ENCODE data around the gene BABAM2.
"Not testable (repeated sequence)": the region's sequence is repeated elsewhere in the genome, so short reads cannot be mapped to it uniquely, and the experiment has no call there.

Gene BABAM2

DNA sequence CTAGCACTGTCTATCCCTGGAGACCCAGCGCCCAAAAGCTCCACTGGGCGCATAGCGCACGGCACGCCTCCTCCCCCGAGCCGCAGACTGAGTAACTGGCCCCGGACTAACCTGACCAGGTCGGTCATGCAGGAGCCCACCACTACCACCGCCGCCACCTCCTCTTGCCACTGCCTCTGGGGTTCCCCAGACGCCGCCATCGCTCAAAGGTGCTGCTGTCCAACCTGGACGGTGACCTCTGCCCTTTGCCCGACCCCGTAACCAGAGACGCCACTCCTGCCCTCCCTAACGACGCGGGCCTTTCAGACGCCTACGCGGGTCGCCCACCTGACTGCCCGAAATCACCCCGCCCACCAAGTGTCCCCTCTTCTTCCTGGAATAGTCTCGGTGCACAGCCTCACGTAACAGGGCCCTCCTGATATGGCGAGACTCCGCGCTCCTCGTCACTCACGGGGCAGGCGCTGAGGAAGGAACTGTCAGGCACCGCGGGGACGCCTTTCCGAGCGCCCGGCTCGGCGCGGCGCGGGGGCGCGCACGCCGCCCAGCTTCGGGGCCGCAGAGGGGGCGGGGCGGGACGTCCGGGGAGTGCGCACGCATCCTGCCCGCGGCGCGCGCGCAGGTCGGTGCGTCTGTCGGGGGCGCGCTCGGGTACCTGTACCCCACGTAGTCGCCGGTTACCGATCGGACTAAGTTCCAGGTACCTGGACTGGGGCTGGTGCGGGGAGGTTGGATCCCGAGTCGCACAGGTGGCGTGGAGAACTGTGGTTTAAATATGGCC is at the start of gene BABAM2, which contains the start of gene RBKS:
Gene BABAM2 (plus strand): TSS at position 584 of the 778 bp plus-strand sequence. CDS start 3,828 bp downstream, outside the sequence.
Gene RBKS (minus strand): TSS at position 242 of the 778 bp plus-strand sequence. CDS start 42 bp downstream, at position 200.
- peak; percentile 84 for DNase-seq

DNA sequence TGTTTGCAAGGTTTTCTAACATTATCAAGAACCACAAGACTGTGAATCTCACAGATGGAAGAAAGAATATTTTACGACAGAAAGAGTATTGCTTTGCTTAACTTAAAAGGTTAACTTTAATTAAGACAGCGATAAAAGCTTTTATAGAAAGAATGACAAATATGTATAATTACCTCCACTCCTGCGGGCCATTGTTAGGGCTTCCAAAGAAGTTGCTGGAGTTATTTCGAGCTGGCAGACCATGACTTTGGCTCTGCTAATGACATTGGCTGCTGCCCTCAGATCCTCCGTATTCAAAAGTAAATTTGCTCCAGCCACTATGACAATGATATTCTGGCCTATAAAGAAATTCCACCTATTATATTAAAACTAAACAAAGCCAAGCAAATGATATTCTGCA is 47.6 kb upstream of the BABAM2 start:
- DNase-seq, result no peak

DNA sequence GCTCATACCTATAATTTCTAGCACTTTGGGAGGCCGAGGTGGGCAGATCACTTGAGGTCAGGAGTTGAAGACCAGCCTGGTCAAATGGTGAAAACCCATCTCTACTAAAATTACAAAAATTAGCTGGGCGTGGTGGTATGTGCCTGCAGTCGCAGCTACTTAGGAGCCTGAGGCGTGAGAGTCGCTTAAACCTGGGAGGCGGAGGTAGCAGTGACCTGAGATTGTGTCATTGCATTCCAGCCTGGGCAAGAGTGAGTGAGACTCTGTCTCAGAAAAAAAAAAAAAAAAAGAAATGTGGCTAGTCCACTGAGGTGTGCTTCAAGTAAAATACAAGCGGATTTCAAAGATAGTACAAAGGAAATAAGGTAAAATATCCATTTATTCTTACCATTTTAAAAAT is 46.5 kb upstream of the BABAM2 start:
- no peak for DNase-seq

DNA sequence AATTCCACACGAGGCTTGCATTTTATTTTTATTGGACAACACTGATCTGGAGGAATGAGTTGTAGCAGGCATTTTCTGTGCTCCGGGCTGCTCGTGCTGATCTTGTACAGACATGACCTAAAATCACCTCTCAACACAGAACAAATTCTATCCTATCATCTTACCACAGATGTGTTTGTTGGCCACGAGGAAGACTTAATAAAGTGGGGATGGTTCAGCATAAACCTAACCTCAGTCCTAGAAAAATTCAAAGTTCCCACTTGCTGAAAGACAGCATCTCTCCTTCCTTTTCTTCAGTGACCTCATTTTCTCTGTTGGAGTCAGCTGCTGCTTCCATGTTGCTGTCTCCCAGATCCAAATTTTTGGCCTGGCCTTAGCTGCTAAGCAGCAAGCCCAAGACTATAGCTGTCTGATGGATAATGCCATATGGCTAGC is 45.7 kb upstream of the BABAM2 start:
- DNase-seq, result no peak

DNA sequence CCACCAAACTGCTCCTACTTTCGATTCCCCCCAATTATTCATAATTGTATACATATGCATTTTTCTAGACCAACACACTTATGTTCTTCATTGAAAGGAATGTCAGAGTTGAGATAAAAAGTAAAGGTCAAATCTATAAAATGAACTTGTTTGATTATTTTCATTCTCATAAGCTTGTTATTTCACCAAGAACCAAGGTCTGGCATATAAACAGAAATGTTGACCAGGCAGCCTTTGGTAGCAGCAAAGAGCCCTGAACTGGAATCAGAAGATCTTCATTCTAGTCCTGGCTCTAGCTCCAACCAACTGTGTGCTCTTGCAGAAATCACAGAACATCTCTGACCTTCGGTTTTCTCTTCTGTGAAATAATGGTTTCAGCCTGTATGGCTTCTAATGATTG is 43.2 kb upstream of the BABAM2 start:
- DNase-seq, result no peak

DNA sequence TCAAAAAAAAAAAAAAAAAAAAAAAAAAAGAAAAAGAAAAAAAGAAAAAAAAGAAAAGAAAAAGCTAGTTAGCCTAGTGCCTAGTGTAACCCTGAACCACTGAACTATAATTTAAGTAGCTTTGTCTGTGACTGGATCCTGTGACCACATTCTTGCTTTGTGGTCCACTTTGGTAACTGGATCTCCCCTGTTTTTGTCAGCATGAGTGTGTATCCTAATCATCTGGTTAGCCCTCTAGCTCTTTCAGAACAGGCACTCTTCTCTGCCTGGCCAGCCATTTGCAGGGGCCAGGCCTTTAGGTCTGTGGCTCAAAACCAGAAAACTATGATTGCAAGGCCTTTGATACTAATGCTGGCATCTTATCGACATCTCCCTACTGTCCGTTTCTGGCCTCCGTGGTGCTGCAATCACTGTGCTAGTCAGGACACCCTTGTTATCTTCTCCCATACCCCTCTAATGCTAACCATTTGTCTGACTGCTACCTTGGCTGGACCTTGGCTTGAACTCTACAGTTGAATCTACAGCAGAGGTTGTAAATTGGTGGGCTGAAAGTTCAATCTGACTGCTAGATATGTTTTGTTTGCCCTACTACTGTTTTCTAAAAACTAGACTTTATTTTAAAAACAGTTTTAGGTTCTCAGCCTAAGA is 40.8 kb upstream of the BABAM2 start:
- no peak for DNase-seq

DNA sequence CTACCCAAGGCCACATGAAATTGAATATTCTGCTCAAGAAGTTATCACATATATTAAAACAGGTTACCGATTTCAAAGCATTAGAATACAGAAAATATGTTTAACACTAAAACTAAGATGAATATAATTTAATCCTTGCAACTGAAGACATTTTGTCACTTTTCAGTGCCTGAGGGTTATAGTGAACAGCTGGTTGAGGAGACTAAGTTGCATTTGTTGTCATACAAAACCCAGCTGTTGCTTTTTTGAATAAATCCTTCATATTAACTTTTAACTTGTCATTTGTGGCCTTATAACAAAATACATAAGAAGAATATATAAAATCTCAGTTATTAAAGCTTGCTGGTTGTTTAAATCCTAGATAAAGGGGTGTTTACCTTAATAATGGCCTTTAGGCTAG is 37.8 kb upstream of the BABAM2 start:
- no peak for DNase-seq

DNA sequence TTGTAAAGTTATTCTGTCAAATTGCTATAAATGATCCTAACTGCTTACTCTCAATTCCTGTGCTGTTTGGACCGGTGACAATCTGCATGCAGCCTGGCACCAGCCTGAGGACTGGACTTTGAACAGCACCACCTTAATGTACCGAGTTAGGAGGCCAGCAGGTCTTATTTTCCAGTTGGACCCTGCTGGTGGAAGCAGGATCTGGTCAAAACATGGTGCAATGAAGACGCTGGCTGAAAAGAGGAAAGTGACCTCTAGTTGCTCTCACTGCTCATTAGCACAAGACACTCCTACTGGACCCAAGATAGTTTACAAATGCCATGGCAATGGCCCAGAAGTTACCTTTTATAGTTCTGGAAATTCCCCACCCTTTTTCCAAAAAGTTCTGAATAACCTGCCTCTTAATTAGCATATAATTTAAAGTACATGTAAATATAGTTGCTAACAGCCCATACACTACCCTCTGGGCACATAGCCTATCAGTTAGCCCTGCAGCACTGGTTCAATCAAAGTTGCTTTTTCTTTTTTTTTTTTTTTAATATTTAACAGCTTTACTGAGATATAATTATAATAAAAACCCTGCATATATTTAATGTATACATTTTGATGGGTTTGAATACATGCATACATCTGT is 36.2 kb upstream of the BABAM2 start:
- DNase-seq, result no peak

DNA sequence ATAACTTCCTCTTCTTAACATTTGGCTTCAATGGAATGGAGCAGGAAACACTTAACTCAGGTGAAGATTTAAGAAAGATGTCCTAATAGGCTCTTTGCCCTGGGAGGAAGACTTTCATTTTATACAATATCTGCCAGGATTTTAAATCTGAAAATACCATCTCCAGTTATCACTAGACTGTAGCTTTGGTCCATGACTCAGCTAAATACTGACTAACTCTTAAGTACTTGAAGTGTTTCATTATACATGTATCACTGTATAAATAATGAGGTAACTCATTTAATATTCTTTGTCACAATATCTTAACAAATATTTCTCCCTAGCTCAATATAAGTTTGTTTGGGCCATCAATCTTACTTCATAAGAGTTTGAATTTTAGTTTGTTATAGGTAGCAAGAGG is 35.1 kb upstream of the BABAM2 start:
- no peak for DNase-seq

DNA sequence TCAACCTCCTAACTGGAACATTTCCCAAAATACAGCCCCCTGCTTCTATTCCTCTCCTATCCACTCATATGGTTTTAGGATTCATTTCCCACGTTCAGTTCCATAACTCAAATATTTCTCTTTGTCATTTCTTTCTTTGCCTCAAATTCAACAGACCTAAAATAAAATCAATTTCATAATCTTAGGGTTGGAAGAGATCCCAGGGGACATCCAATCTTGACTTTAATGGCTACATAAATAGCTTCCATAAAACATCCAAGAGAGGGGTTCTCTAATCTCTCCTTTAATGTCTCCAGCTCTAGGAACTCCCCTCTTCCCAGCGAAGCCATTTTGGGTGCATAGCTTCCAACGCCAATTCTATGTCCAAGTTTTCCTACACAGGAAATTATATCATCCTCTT is 34.1 kb upstream of the BABAM2 start:
- DNase-seq, result no peak

DNA sequence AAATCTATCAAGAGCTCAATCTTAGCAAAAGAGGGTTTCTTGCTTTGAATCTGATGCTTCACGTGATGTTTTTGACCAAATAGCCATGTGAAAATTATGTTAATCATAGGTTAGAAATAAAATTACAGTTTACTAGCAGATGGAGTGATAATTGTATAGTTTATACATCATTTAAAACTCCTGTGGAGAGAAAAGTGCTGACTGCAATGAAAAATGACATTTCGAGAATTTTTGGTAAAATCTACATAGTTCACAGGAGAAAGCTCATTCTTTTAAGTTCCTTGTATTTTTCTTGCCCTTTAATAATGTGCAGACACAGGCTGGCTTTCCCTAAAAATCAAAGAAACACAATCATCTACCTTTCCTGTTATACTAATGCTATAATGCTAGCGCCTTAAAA is 33.6 kb upstream of the BABAM2 start:
- no peak for DNase-seq

DNA sequence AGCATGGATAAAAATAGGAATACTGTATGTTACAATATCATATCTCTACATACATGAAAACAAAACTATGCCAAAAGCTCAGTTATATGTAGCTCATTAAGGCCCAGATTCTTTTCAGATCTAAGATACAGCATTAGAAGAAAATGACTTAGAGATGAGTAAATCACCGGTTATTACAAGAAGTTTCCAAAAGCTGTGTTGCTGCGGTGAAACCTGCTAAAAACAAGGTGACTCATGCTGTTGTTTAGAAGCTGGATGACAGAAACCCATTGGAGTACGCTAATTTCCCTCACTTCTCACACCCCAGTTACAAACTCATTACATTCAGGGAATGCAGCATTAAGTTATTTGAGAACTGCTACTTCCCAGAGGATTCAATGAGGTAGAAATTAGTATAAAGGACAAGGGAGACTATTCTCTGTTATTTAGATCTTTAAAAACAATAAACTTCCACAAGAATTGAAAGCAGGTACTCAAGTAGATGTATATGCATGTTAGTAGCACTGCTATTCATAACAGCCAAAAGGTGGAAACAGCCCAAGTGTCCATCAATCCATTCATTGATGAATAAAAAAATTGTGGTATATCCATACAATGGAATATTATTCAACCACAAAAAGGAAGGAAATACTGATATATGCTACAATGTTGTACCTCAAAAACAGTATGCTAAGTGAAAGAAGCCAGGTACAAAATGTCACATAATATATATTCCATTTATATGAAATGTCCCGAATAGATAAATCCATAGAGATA is 32.9 kb upstream of the BABAM2 start:
- no peak for DNase-seq

DNA sequence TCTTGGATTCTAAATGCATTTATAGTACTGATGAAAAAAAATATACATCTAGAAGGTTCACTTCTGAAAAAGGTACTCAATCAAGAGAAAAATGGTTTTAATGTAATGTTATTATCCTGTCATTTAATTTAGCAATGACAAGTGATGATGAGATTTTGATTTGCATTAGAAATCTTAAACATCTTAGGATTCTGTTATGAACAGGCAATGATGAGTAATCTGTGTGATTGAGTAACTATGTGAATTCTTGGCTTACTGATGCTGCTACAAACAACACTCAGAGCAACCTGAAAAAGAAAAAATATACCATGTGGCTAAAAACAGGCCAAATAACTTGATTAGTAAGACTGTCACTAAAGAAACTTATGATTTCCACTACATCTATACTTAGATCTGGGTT is 30.4 kb upstream of the BABAM2 start:
- no peak for DNase-seq

DNA sequence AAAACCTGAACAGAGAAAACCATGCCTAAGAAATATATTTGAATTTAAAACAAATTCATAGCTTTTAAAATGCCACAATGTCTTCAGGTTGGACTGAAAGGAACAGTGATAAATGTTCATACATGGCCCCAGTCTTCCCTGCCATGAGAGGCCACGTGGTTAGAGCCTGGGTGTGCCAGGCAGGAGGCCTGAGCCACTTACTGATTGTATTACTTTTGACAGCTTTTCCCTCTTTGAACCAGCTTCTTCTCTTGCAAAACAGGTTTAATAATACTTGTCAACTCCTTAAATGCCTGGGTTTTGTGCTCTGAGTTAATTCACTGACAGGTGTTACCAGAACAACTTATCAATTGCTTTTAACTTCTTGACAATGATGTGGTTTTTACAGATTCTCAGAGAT is 27.4 kb upstream of the BABAM2 start:
- DNase-seq, result no peak

DNA sequence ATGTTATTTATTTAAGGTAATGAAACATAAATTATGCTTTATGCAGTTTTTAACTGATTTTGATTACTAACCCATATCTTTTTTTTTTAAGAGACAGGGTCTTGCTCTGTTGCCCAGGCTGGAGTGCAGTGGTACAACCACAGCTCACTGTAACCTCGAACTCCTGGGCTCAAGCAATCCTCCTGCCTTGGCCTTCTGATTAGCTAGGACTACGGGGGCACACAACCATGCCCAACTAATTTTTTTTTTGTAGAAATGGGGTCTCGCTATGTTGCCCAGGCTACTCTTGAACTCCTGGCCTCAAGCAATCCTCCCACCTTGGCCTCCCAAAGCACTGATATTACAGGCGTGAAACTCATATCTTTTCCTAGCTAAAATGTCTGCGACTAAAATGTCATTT is 26.6 kb upstream of the BABAM2 start:
- DNase-seq, result not testable (repeated sequence)

DNA sequence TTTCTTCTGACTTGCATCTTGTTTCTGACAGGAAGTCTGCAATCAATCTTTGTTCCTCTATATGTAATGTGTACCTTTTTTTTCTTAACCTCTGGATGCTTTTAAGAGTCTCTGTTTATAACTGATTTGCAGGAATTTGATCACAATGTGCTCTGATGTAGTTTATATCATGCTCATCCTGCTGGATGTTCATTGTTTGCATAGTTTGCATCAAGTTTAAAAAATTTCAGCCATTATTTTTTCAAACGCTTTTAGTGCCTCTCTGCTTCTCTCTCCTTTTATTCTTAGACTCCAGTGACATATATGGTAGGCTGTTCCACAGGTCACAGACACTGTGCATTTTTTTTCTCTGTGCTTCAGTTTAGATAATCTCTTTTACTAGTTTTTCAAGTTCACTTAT is 24.3 kb upstream of the BABAM2 start:
- DNase-seq, result no peak

DNA sequence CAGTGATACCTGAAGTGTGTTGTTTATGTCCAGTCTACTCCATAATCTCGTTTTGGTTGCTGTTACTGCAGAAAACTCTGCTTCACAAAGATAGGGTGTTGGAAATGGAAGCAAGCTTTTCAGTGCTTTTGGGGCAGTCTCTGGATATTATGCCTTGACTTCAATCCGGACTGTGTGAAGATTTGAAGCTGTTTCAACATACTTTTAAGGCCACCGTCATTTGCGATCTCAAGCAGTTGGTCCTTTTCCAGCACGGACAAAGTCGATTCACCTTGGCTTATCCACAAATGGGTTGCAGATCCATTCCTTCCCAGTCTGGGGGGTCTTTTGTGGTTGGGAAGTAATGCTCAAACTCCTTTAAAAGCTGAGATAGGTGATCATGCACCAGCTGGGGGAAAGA is 20.8 kb upstream of the BABAM2 start:
- no peak for DNase-seq

DNA sequence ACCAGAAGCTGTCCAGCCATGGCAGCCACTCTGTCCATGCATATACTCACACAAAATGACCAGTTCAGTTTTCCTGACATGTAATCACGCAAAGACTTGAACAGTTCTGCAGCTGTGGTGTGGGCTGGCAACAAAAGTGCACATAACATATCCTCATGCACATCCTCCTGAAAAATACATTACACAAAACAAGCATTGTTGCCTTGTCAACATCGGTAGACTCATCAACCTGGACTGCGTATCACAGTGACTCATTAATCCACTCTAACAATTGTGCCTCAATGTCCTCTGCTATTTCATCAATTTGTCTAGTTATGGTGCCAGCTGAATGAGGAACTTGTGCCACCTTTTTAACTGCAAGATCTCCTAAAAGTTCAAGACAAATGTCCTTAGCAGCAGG is 19.8 kb upstream of the BABAM2 start:
- DNase-seq, result no peak

DNA sequence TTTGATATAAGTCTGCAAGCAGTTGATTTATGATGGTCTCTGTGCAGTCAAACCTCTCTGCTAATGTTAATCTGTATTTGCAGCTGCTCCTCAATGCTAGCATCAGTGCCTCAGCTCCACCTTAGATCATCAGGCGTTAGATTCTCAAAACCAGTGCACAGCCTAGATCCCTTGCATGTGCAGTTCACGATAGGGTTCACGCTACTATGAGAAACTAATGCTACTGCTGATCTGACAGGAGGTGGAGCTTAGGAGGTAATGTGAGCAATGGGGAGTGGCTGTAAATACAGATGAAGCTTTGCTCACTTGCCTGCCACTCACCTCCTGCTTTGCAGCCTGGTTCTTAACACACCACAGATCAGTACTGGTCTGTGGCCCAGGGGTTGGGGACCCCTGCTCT is 18.7 kb upstream of the BABAM2 start:
- DNase-seq, result no peak

DNA sequence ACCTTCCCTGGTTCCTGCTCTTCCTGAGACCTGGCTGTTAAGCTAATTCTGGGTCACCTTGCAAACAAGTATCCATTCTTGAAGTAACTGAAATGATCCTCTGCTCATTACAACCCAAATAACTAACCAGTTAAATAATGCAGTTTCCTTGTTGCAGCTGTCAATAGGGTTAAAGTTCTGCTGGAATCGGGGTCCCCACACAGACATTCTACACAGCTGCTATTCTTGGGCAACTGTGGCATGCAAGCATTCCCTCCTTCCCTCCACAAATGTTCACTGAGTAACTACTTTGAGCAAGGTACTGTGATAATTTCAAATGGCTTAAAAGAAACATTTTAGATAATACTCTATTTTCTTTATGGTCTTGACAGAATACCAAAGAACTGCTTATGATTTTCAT is 17.4 kb upstream of the BABAM2 start:
- DNase-seq, result no peak

DNA sequence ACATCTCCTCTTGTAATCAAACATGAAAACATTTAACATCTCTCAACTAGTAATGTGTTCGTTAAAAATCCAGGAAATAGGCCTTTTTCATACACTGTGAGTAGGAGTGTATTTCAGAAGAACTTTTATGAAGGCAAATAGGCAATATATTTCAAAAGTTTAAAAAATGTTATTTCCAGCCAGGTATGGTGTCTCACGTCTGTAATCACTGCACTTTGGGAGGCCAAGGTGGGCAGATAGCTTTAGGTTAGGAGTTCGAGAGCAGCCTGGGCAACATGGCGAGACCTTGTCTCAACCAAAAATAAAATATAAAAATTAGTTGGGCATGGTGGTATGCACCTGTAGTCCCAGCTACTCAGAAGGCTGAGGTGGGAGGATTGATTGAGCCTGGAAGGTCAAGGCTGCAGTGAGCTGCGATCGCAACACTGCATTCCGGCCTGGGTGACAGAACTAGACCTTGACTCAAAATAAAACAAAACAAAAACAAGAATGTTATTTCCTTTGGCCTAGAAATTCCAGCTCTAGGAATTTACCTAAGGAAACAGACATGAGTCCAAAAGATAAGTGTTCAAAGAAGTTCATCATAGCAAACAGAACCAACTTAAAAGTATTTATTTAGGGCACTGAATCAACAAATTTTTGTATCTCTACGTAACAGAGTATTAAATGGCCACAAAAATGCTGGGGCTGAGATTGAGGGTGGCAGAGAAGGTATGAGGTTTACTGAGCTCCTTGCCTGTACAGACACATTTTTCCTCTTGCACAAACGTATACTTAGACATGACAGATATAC is 15.2 kb upstream of the BABAM2 start:
- DNase-seq, result no peak

DNA sequence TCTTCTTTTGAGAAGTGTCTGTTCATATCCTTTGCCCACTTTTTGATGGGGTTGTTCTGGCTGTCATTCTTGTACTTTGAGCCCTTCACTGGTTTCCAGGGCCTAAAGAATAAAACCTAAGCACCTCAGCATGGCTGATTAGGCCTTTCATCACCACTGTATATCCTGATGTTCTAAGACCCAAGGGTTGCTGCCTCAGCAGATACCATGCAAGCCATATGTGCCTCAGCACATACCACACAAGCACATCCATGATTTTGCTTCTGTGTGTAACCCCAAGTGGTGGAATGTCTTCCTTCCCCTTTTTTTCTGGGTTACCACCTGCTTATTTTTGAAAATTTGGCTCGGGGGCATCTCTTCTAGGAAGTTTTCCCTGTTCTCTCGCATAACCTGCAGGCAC is 11.7 kb upstream of the BABAM2 start:
- no peak for DNase-seq

Measured in KG1 (cell line).